ENCODE results near the gene LMTK3.

LMTK3 gene

DNA sequence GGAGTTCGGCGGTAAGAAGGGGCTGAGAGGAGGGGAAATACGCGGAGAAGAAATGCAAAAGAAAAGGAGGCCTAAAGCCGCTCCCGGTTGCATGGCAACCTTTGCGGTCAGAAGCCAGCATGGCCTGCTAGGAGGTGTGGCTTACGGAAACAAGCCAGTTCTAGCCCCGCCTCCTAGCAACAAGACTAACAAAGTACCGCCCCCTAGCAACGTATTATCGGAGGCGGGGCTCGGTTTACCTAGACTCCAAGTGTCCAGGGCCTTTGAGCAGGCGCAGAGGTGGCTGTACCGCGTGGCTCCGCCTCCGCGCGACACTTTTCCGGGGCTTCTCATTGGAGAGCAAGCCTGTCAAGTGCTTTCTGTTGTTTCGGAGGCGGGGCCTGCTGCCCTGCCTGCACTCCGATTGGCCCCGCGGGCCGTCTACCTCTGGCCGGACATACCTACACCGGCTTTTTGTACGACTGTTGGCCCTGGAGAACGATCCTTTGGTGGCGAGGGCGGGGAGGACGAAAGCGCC is 42.8 kb downstream of the LMTK3 start:
- DNase-seq, result peak; percentile 100

DNA sequence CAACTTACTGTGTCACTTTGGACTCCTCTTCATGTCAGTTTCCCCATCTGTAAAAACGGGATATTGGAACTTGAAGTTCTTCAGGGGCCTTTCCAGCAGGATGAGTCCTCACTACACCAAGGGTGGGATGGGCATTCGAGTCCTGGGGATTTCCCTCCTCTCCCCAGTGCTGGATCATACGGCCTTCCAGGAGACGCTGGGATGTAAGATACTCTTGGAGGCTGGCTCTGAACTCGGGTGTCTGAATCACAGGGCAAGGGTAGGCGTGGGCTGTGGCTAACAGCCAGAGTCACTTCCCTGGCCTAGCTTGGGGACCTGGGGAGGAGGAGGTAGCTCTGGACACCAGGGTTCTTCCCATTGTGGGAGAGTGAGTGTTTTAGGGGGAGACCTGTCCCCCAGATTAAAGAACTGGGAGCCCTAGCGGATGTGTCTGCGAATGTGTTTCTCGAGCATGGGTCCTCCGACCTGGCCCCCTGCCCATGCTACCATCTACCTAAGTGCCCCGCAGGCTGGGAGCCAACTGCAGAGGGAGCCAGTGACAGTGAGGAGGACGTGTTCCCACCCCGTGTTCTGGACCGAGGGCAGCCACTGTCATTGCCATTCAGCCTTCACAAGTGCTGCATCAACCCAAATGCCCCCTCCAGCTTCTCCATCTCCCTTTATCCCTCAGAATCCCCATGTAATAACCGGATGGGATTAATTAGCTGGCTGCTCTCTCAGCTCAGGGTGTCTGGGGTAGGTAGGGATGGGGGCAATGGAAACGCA is 44.9 kb downstream of the LMTK3 start:
- peak; percentile 30 for DNase-seq

DNA sequence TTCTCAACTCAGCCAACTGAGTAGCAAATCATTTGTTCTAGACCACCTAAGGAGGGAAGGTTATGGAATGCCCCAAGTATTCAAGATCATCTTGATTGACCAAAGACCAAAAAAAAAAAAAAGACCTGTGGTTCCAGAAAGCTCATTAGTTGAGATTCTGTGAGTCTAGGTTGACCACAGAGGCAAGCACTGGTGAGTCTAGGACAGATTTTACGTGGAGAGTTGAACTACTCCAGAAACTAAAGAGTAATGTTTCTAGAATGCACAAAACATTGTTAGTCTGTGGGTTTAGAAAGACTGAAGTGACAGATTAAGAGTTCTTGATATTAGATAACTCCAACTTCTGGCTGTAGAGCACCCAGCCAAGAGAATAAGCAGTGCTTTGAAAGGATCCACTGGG is 46.4 kb downstream of the LMTK3 start:
- DNase-seq, result no peak

DNA sequence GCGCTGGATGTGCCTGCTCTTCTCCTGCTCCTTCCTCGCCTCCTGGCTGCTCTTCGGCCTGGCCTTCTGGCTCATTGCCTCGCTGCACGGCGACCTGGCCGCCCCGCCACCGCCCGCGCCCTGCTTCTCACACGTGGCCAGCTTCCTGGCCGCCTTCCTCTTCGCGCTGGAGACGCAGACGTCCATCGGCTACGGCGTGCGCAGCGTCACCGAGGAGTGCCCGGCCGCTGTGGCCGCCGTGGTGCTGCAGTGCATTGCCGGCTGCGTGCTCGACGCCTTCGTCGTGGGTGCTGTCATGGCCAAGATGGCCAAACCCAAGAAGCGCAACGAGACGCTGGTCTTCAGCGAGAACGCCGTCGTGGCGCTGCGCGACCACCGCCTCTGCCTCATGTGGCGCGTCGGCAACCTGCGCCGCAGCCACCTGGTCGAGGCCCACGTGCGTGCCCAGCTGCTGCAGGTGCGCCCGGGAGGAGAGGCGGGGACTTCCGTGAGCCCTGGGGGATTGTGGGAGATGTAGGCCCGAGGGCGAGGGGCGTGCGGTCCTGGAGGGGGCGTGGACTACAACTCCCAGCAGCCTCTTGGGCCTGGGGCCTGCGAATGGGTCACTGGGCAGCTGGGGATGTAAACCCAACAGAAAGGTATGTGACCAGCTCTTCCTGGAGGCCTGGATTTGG is 49.5 kb downstream of the LMTK3 start:
- no peak for DNase-seq

DNA sequence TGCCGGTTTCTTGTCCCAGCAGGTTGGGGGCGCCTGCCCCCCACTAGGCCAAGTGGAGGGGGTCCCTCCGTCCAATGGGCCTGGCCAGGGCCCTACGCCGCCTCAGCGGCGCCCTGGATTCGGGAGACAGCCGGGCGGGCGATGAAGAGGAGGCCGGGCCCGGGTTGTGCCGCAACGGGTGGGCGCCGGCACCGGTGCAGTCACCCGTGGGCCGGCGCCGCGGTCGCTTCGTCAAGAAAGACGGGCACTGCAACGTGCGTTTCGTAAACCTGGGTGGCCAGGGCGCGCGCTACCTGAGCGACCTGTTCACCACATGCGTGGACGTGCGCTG is 50.0 kb downstream of the LMTK3 start:
- DNase-seq, result no peak

DNA sequence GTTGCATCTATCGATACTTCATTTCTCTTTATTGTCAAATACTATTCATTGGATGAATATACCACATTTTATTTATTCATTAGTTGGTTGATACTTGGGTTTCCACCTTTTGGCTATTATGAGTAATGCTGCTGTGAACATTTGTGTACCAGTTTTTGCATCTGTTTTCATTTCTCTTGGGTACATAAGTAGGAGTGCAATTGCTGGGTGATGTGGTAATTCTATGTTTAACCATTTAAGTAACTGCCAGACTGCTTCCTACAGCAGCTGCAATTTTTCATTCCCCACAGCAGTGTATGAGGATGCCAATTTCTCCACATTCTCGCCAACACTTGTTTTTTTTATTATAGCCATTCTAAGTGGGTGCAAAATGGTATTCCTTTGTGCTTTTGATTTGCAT is 53.6 kb downstream of the LMTK3 start:
- DNase-seq, result no peak

DNA sequence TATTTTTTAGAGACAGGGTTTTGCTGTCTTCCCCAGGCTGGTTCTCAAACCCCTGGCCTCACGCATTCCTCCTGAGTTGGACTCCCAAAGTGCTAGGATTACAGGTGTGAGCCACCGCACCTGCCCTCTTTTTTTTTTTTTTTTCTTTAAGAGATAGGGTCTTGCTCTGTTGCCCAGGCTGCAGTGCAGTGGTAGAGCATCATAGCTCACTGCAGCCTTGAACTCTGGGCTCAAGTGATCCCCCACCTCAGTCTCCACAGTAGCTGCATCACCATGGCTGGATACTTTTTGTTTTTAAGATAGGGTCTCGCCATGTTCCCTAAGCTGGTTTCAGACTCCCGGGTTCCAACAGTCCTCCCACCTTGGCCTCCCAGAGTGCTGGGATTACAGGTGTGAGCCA is 54.8 kb downstream of the LMTK3 start:
- DNase-seq, result no peak

DNA sequence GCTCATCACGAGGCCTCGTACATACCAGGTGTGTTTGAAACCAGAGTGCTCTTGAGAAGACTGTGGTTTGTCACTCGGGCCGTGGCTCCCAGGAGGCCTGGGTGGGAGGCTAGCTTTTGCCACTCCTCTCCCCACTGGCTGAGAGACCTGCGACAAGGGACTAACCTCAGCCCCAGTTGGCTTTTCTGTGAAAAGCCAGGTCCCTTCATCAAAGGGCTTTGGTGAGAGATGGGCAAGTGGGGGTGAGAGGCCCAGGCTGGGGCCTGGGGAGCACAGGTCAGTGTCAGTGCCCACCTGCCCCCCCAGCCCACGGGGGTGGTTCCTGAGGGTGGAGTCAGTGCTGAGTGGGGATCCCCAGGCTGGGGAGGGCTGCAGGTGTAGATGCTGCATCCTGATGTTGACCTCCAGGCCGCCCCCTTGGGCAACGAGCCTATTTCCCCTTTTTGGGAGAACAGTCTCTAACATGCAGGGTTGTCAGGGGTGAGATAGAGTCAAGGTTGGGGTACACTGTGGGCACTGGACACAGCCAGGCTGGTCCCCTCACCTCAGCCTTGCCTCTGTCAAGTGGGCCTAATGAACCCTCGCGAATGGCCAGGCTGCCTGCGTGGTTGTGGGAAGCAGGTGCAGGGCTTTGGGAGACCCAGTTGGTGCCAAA is 55.6 kb downstream of the LMTK3 start:
- DNase-seq, result no peak

DNA sequence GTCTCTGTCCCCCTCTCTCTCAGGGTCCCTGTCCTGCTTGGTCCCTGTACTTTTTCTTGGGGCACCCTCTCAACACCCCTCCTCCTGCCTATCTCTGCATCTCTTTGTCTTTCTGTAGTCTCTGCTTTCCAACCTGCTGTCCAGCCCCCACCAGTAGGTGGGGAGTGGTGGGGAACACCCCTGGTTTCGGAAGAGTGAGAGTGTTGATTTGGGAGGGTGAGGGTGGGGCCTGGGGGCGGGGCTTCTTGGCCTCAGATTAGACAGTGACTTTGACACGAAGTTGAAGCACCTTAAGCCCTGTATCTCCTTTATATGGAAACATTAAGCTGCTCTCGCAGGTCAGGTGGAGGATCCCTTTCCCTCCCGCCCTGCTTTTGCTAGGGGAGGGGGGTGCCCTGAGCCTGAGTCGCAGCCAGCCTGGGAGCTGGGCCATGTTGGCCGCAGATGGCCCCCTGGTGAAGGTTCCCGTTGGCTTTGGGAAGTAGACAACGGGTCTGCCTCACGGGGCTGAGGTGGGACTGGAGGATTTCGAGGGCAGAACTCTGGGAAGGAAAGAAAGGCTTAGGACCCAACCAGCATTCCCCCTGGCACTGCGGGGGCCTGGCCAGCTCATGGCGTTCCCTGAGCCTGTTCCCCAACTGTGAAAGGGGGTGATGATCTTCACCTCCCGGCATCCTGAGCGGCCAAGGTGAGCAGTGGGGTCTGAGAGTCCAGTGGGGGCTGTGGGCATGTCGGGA is 56.3 kb downstream of the LMTK3 start, which contains the start of gene KCNJ14:
Gene KCNJ14, plus strand, starts transcription at position 404 of the 737 bp plus-strand sequence. CDS start 6,151 bp downstream, outside the sequence.
- no peak for DNase-seq

DNA sequence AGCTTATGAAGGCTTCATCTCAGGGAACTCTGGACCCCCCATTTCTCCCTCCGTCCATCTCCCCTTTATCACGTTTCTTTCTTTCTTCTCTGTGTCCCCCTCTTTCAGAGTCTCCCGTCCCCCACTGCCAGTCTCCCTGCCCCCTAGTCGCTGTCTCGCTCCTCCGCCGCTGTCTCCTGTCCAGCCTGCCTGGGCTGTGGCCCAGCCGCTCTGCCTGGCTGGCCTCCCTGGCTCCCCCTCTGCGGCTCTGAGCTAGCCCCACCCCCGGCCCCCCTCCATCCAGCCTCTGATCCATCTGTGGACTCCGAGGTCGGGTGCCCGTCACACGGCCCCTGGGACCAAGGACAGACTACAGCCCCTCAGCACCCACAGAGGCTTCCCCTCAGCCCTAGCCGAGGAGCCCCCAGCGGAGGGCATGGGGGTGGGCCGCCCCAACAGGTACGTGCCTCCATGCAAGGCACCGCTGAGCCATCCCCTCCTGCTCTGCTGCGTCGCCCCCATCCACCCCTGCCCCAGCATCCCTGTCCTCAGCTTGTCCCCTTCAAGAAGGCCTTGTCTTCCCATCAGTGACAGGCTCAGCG is 57.4 kb downstream of the LMTK3 start:
- no peak for DNase-seq

DNA sequence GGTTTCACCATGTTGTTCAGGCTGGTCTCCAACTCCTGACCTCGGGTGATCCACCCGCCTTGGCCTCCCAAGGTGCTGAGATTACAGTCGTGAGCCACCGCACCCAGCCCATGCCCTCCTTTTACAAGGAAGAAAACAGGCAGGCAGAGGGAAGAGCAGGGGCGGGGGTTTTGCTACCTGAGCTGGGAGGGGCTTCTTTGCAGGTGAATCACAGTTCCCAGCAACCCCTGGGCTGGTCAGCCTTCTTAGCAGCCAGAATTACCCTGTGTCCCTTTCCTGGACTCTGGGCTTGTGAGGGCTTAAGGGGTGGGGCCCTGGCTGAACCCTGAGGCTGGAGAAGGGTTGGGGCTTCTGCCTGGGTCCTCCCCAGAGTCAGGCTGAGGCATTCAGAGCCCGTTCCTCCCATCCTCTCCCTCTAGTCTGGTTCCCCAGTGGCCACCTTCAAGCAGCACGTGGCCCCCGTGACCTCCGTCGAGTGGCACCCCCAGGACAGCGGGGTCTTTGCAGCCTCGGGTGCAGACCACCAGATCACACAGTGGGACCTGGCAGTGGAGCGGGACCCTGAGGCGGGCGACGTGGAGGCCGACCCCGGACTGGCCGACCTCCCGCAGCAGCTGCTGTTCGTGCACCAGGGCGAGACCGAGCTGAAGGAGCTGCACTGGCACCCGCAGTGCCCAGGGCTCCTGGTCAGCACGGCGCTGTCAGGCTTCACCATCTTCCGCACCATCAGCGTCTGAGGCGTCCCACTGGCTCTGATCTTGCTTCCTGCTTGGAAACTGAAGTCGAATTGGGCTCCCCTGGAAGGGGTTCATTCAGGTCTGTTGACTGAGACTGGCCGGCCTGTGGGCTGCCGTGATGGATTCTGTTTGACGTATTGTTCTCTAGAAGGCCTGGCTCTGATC is 59.1 kb downstream of the LMTK3 start:
- no peak for DNase-seq

DNA sequence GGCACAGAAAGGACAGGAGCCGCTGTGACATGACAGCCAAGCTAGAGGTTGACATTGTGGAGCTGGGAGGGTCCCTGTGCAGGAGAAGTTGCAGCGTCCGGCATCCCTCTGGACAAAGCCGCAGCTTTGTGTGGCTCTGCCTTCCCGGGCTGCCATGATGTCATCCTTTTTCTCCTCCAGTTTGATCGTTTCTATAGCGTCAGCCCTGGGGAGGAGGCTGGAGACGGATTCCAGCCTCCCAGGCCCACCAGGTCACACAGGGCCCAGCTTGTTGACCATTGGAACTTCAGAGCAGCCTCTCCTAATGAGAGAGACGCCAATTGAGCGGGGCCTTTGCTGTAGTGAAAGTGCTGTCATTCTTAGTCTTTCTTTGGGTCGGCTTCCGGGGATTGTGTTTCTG is 60.0 kb downstream of the LMTK3 start:
- no peak for DNase-seq

DNA sequence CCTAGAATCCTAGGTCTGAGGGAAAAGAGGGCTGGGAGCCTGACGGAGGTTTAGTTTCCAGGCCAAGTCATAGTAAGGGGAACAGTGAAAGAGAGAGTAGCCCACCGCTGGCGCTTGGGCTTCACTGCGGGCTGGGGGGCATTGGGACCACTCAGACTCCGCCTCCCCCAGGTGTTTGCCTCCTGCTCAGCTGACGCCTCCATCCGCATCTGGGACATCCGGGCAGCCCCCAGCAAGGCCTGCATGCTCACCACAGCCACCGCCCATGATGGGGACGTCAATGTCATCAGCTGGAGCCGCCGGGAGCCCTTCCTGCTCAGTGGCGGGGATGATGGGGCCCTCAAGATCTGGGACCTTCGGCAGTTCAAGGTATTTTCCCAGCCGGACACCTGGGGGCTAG is 60.8 kb downstream of the LMTK3 start:
- DNase-seq, result no peak

DNA sequence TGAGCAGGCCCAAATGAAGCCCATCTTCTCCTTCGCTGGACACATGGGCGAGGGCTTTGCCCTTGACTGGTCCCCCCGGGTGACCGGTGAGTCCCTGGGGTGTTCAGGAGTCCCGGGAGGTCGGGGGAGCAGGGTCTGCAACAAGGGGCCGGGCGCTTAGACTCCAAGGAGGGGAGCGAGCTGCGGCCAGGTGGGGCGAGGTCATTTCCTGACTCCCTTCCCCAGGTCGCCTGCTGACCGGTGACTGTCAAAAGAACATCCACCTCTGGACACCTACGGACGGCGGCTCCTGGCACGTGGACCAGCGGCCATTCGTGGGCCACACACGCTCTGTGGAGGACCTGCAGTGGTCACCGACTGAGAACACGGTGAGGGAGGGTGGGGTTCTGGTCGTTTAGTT is 61.2 kb downstream of the LMTK3 start:
- DNase-seq, result no peak

DNA sequence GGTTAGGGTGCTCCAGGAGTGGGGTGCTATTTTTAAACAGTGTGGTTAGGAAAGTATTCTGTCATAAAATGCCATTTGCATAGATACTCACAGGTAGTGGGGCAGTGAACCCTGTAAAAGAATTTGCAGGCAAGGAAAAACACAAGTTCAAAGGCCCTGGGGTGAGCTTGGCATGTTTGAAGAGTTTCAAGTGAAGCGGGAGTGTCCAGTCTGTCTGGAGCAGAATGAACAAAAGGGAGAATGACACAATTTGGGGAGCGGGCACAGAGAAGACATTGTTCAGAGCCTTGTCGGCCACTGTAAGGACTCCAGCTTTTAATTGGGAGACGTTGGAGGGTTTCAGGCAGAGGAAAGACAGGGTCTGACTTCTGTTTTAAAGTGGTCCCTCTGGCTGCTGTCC is 63.1 kb downstream of the LMTK3 start:
- DNase-seq, result no peak

DNA sequence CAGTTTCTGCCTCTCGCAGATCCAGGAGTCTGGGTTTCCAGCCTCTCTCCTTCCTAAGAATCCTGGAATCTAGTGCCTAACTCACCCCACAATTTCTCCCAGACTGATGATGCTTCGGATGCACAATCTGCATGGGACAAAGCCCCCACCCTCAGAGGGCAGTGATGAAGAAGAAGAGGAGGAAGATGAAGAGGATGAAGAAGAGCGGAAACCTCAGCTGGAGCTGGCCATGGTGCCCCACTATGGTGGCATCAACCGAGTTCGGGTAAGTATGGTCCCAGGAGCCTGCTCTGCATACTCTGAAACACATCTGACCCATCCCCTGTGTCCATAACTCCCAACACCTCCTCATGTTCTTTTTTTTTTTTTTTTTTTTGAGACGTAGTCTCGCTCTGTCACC is 65.1 kb downstream of the LMTK3 start:
- no peak for DNase-seq

DNA sequence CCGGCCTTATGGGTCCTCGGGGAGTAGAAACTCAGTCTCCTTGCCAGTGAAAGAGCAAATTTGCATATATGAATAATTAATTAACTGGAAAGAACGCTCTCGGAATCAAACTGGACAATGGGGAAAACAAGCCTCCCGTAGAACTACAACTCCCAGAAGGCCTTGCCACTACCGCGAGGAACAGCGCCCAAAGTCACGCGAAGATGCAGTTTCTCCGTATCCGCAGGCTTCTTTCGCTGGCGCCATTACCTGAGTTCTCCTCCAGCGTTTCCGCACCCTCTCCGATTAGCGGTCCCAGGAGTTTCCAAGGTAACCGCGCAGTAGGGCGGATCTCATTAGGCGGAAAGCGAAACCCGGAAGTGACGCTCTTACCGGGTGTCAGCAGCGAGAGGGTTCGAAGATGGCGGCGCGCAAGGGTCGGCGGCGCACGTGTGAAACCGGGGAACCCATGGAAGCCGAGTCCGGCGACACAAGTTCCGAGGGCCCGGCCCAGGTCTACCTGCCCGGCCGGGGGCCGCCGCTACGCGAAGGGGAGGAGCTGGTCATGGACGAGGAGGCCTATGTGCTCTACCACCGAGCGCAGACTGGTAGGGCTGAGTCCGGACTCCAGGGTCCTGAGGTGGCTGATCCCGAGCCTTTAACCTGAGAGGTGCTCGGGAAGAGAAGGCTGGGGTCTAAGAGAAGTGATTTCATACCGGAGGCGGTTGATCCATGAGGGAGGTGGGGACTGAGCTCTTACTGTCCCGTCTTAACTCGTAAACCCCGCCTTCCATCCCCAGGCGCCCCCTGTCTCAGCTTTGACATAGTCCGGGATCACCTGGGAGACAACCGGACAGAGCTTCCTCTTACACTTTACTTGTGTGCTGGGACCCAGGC is 65.8 kb downstream of the LMTK3 start, which contains the start of gene GRWD1:
Gene GRWD1, plus strand, starts transcription at position 378 of the 876 bp plus-strand sequence. Its CDS starts 23 bp downstream, at position 401.
- peak; percentile 96 for DNase-seq

DNA sequence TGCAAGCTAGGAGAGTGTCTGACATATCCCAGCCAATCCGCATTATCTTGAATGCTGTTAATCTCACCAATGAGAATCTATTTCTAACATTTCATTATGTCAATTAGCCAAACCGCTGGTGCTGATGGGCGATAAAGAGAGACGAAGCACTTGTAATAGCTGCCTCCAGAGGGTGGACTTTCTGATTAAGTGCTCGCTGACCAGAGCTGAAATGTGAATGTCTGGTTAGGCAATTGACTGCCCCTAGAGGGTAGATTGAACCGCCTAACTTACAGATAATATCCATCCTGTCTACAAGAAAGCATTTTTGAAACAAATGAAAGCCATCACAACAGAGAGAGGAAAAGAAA is 66.4 kb downstream of the LMTK3 start:
- DNase-seq, result peak; percentile 94

DNA sequence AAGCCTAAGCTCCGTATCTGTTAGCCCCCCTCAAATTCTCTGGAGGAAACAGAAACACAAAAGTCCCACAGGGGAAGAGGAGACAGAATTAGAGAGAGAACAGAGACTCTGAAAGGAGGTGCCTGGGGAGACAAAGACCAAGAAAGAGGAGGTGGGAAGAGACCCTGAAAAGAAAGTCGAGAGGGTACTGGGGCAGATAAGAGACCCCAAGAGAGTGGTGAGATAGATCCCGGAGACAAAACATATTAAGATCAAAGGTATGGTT is 66.8 kb downstream of the LMTK3 start:
- DNase-seq, result no peak

DNA sequence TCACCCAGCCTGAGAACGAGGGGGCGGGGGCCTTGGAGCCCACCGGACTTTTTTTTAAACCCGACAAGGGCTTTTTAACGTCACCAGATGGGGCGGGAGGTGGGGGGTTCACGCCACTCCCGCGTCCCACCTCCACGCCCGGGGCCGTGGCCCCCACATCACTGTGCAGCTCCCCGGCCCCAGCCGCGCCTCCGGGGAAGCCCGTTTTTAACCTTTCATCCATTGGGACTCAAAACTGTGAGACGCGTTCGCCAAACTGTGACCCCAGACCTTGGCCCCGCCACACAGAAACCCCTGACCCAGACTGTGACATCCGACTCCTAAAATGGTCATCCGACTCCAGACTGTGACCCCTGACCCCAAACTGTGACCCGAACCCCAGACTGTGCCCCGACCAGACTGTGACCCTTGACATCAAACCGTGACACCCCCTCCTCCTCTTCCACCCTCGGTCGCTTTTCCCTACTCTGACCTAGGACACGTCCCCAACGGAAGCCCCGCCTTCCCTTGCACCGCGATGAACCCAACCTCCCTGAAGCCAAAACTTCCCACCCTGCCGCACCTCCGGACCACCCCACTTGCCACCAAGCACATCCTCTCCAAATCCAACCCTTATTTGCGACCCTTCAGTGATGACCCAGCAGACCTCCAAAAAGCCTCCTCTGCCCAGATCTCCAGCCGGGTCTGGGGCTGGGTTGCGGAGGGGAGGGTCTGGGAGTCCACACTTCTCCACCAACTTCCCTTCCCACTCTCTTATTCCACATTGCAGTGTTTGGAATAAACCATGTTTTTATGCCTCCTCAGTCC is 67.3 kb downstream of the LMTK3 start:
- no peak for DNase-seq
